Small intestine (tissue), 7 donors: Measurements from ENCODE around the gene RHOA. TPM values are rescaled to one million over a fixed set of nuclear protein-coding genes. Genes with fewer than 3 reads are reported as not detected.
"Not testable (repeated sequence)": the region's sequence is repeated elsewhere in the genome, so short reads cannot be mapped to it uniquely, and the experiment has no call there.

Source experiments
- DNase-seq, 2 donors: peaks; one replicate each; pipeline versions ENCODE4 v3.0.0 to v3.0.0-alpha.2; 2013
- FAIRE-seq: peaks from 2 replicates; lab custom pipeline; 2012; peaks lifted over from hg19 to GRCh38; lab: Jason Lieb, UNC
- H3K27ac ChIP-seq, 3 donors: one replicate each; pipeline ENCODE4 v1.5.1; 2013; ENCODE audit warnings: low read length in 2 of 3, mild to moderate bottlenecking in 2 of 3, control low read depth in 1 of 3, inconsistent platforms in 1 of 3, low read depth in 1 of 3, moderate library complexity in 1 of 3
- H3K27me3 ChIP-seq, 3 donors: one replicate each; pipeline ENCODE4 v1.6.1; 2013; ENCODE audit warnings: low read length in 3 of 3, inconsistent platforms in 1 of 3; ENCODE audit not compliant: control insufficient read depth in 3 of 3, insufficient read depth in 3 of 3
- H3K36me3 ChIP-seq, 3 donors: one replicate each; pipeline ENCODE4 v1.6.1; 2013; ENCODE audit warnings: low read length in 3 of 3, inconsistent platforms in 1 of 3, low read depth in 1 of 3, mild to moderate bottlenecking in 1 of 3, moderate library complexity in 1 of 3; ENCODE audit not compliant: control insufficient read depth in 3 of 3, insufficient read depth in 2 of 3
- H3K4me1 ChIP-seq, 3 donors: one replicate each; pipeline ENCODE4 v1.6.1; 2013; ENCODE audit warnings: low read length in 2 of 3, inconsistent platforms in 1 of 3, low read depth in 1 of 3, mild to moderate bottlenecking in 1 of 3, moderate library complexity in 1 of 3; ENCODE audit not compliant: control insufficient read depth in 3 of 3, insufficient read depth in 2 of 3
- H3K4me3 ChIP-seq, 3 donors: one replicate each; pipeline ENCODE4 v1.5.1; 2013; ENCODE audit warnings: low read length in 3 of 3, control low read depth in 1 of 3, inconsistent platforms in 1 of 3, low read depth in 1 of 3, mild to moderate bottlenecking in 1 of 3, moderate library complexity in 1 of 3
- H3K9me3 ChIP-seq, 2 donors: one replicate each; pipeline ENCODE4 v1.6.1; 2013; ENCODE audit warnings: low read depth in 1 of 2, low read length in 1 of 2; ENCODE audit not compliant: control insufficient read depth in 2 of 2, insufficient read depth in 1 of 2
- WGBS, 3 donors: extraction: QIAGEN DNeasy Blood & Tissue Kit; methylation state at CpG; one replicate each; pipeline ENCODE4 v1.1.7; 2013; 5-methylcytosine and 5-hydroxymethylcytosine counted together
- polyA plus RNA-seq, 4 donors: library from polyadenylated mRNA; stranded (reverse) in 3 of 4; unstranded in 1 of 4; fragments of 200-250 nt in 3 of 4; fragments of 120-200 nt in 1 of 4; gene quantifications; one replicate each; pipeline versions ENCODE4 v1.2.1 to v1.2.3, GENCODE V29; 2013
- donor health status: healthy with polysubstance abuse.
- donor health status: control.
- donor health status: control.
- donor health status: Bipolar disorder and iron deficiency.
- donor health status: healthy.

Gene RHOA
- polyA plus RNA-seq, 4 donors, result 309 to 371 (median 362) TPM

DNA sequence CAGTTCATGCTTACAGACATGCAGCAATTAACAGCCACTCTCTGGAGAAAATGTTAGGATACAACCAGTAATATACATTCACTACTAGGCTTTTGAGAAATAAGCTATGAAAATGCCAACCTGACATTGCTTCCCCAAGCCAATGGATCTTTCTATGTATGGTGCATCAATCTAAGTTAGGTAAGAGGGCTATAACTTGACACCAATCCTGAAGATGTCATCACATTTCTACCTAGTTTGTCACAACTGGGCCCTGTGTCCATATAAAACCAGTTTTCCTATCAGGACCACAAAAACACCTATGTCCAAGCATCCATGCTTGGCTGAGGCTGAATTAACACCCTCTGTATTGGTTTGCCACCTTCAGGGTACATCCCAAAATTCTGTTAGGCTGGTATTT is 39.8 kb downstream of the RHOA start:
- FAIRE-seq (no peak), DNase-seq (no peak)
- no peaks in the 10 kb centered on the region for H3K9me3 ChIP-seq
- no peak overlapping the region for H3K4me3 ChIP-seq
- H3K27me3 ChIP-seq, result no peaks in the 10 kb centered on the region
- H3K4me1 ChIP-seq, result no peaks in the 10 kb centered on the region
- peaks cover 17 to 67% (median 27%) of the 10 kb centered on the region in 3 donors for H3K36me3 ChIP-seq
- no peak overlapping the region for H3K27ac ChIP-seq

DNA sequence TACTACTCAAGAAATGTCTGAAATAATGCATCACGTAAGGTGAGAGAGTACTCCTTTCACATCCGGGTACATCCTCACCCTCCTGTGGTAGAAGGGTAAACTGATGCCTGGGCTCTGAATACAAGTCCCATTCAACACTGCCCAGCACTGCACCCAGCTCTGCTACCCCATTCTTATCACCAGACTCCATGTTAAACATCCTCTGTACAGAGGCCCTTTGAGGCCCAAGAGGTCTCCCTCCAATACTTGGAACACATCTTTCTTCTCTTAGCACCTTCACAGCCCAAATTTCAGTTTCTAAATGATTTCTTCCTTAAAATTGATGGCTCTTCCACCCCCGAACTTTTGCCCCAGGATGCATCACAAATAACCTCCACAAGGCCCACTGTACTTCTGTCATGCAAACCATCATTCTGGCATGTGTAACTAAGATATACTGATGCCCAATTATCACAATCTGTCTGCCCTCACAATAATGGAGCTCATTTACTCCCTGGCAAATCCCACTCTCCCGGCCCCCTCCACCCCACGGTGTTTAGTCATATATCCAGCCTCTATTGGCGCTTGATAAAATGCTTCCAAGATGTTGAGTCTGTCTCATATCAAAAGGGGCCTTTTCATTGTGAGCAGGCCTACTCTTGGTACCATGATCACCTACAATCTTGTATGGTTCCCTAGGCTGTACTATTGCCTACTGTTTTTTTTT is 41.0 kb downstream of the RHOA start:
- Histone ChIP-seq H3K9me3 (no peaks in the 10 kb centered on the region), H3K4me1 (no peaks in the 10 kb centered on the region), H3K27ac (no peak overlapping the region), H3K27me3 (no peaks in the 10 kb centered on the region), H3K4me3 (no peak overlapping the region), H3K36me3 (peaks cover 21 to 77% (median 27%) of the 10 kb centered on the region in 3 donors)
- no peak for FAIRE-seq
- no peak for DNase-seq
- WGBS, 3 donors, result 88 to 89% (median 89%) methylated on average over 6 of the region's 6 CpGs

DNA sequence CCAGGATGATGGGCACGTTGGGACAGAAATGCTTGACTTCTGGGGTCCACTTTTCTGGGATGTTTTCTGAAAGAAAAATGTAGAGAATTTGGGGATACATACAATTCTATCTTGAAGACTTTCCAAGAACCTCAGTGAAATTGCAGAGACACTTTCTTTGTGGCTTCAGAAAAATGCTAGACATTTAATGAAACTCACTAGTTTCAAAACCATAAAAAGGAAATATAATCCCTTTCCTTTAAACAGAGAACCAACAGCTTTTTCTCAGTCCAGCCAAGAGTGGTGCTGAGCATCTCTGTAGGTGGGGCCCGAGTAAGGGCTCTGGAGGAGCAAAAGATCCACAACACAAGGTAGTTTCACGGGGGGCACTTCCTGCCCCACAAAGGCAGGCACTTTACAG is 49.2 kb downstream of the RHOA start:
- 68 to 81% (median 81%) methylated on average over 3 of the region's 3 CpGs for WGBS, 3 donors
- FAIRE-seq, result no peak
- Histone ChIP-seq H3K4me1 (peaks cover 0 to 11% (median 0%) of the 10 kb centered on the region in 3 donors), H3K4me3 (no peak overlapping the region), H3K9me3 (no peaks in the 10 kb centered on the region), H3K27ac (no peak overlapping the region), H3K36me3 (peaks cover 13 to 80% (median 20%) of the 10 kb centered on the region in 3 donors), H3K27me3 (no peaks in the 10 kb centered on the region)
- no peak for DNase-seq

DNA sequence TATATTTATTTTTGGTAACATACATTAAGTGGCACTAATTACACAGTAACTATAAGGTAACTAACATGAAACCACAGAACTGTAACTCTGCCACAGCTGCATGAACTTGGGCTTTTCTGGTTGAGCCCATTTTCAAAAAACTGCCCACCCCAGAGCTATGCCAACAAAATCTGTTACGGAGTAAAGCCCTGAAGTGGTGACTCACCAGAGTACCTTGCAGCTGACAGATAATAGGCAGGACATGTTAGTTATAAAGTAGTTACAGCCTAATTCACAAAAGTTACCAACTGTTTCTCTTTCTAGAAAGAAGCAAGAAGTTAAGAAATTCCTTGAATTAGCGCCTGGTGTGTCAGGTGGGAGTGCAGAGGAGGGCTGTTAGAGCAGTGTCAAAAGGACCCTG is 52.2 kb downstream of the RHOA start:
- Histone ChIP-seq H3K27ac (no peak overlapping the region), H3K4me3 (no peak overlapping the region), H3K4me1 (peaks cover 0 to 16% (median 5%) of the 10 kb centered on the region in 3 donors), H3K36me3 (peaks cover 10 to 77% (median 16%) of the 10 kb centered on the region in 3 donors), H3K27me3 (no peaks in the 10 kb centered on the region), H3K9me3 (no peaks in the 10 kb centered on the region)
- FAIRE-seq (no peak), DNase-seq (no peak)
- 70 to 85% (median 82%) methylated on average over 2 of the region's 2 CpGs for WGBS, 3 donors

GRCh38 chr3:49358884-49359225 is 52.9 kb downstream of the RHOA start:
- DNase-seq (no peak), FAIRE-seq (no peak)
- Histone ChIP-seq H3K27ac (peak overlapping the region; percentile 81 to 90 (median 83)), H3K36me3 (peaks cover 10 to 74% (median 15%) of the 10 kb centered on the region in 3 donors), H3K4me3 (peak overlapping the region in 2 of 3 donors; percentile 61 to 74), H3K27me3 (no peaks in the 10 kb centered on the region), H3K9me3 (no peaks in the 10 kb centered on the region), H3K4me1 (peaks cover 0 to 16% (median 5%) of the 10 kb centered on the region in 3 donors)
- 4 to 21% (median 20%) methylated on average over 3 of the region's 3 CpGs for WGBS, 3 donors

- Histone ChIP-seq H3K27me3 (no peaks in the 10 kb centered on the region), H3K4me3 (peak within 1 kb of the TSS; percentile 54 to 74 (median 61)), H3K27ac (peak within 1 kb of the TSS; percentile 81 to 90 (median 83)), H3K9me3 (no peaks in the 10 kb centered on the region), H3K36me3 (peaks cover 8 to 69% (median 13%) of the 10 kb centered on the region in 3 donors), H3K4me1 (peaks cover 0 to 16% (median 5%) of the 10 kb centered on the region in 3 donors)
- WGBS, 3 donors, result 0 to 1% (median 1%) methylated on average over 31 to 46 of the region's 46 CpGs
- FAIRE-seq, result no peak
- DNase-seq, result peak; percentile 95 to 96
Measured at GRCh38 chr3:49358217-49358883, 53.4 kb downstream of the RHOA start, which contains the start of gene GPX1. Gene GPX1, minus strand, starts transcription at chr3:49358353. Its CDS starts 75 bp downstream, at chr3:49358278.

GRCh38 chr3:49357443-49358216 is 54.1 kb downstream of the RHOA start:
- peaks cover 0 to 16% (median 5%) of the 10 kb centered on the region in 3 donors for H3K4me1 ChIP-seq
- H3K27me3 ChIP-seq, H3K9me3 ChIP-seq, FAIRE-seq: not testable (repeated sequence)
- H3K27ac ChIP-seq, result peak overlapping the region; percentile 81 to 90 (median 83)
- DNase-seq, result peak; percentile 72 to 78
- peak overlapping the region; percentile 54 to 74 (median 61) for H3K4me3 ChIP-seq
- 2 to 7% (median 5%) methylated on average over 55 to 63 of the region's 63 CpGs for WGBS, 3 donors
- H3K36me3 ChIP-seq, result peaks cover 7 to 62% (median 13%) of the 10 kb centered on the region in 3 donors

DNA sequence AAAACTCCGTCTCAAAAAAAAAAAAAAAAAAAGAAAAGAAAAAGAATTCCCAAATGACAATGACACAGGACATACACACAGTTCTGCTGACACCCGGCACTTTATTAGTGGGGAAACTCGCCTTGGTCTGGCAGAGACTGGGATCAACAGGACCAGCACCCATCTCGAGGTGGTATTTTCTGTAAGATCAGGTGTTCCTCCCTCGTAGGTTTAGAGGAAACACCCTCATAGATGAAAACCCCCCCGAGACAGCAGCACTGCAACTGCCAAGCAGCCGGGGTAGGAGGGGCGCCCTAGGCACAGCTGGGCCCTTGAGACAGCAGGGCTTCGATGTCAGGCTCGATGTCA is 54.7 kb downstream of the RHOA start:
- not testable (repeated sequence) for FAIRE-seq, DNase-seq, H3K27me3 ChIP-seq, H3K9me3 ChIP-seq
- 24 to 28% (median 25%) methylated on average over 7 to 10 of the region's 10 CpGs for WGBS, 3 donors
- peaks cover 6 to 57% (median 10%) of the 10 kb centered on the region in 3 donors for H3K36me3 ChIP-seq
- peak overlapping the region; percentile 54 to 74 (median 61) for H3K4me3 ChIP-seq
- peak overlapping the region in 2 of 3 donors; percentile 81 to 90 for H3K27ac ChIP-seq
- peaks cover 0 to 16% (median 5%) of the 10 kb centered on the region in 3 donors for H3K4me1 ChIP-seq
